Glutamatergic neuron (in vitro differentiated cells): Measurements from ENCODE around the gene GLIPR1L1. TPM values are rescaled to one million over a fixed set of nuclear protein-coding genes. Genes with fewer than 3 reads are reported as not detected.

Source experiments
- DNase-seq: peaks from one replicate; pipeline ENCODE4 v3.0.0; 2022
- H3K27ac Mint-ChIP-seq: one replicate; pipeline ENCODE4 v1.8.0; 2020; ENCODE audit warnings: mild to moderate bottlenecking, mixed read lengths, inconsistent platforms; ENCODE audit not compliant: unreplicated experiment
- H3K27me3 Mint-ChIP-seq: one replicate; pipeline ENCODE4 v1.8.0; 2020; ENCODE audit warnings: mild to moderate bottlenecking, moderate library complexity, mixed read lengths, inconsistent platforms; ENCODE audit not compliant: unreplicated experiment
- H3K36me3 Mint-ChIP-seq: one replicate; pipeline ENCODE4 v1.8.0; 2020; ENCODE audit warnings: mild to moderate bottlenecking, mixed read lengths, inconsistent platforms; ENCODE audit not compliant: unreplicated experiment
- H3K4me1 Mint-ChIP-seq: one replicate; pipeline ENCODE4 v1.8.0; 2020; ENCODE audit warnings: mild to moderate bottlenecking, low read depth, mixed read lengths, inconsistent platforms; ENCODE audit not compliant: unreplicated experiment
- H3K4me3 Mint-ChIP-seq: one replicate; pipeline ENCODE4 v1.8.0; 2020; ENCODE audit warnings: mild to moderate bottlenecking, mixed read lengths, inconsistent platforms; ENCODE audit not compliant: unreplicated experiment
- H3K9me3 Mint-ChIP-seq: one replicate; pipeline ENCODE4 v1.8.0; 2020; ENCODE audit warnings: mild to moderate bottlenecking, moderate library complexity, mixed read lengths, inconsistent platforms; ENCODE audit not compliant: unreplicated experiment
- total RNA-seq: library from RNA; stranded (reverse); fragmentation: NEBNext Ultra II Directional; extraction: Animal tissue kit (Norgen Biotek cat#: 25700); gene quantifications from one replicate; pipeline ENCODE4 v1.2.1, GENCODE V29; 2021; ENCODE audit not compliant: unreplicated experiment
- TF ChIP-seq, protein P1 (sequence below): fragments of 200-600 bp; sonication (generic); IDR thresholded peaks from one replicate; pipeline ENCODE4 v1.5.0; 2021; ENCODE audit not compliant: partially characterized antibody, unreplicated experiment

The GLIPR1L1 gene
- total RNA-seq, 1 donor from 2014 or later, result not detected

- no peaks in the 10 kb centered on the region for H3K36me3 Mint-ChIP-seq
- peaks cover 8% of the 10 kb centered on the region for H3K4me1 Mint-ChIP-seq
Observed at GRCh38 chr12:75294797-75295196, 39.7 kb upstream of the GLIPR1L1 start.

GRCh38 chr12:75302225-75302624 is 32.2 kb upstream of the GLIPR1L1 start:
- DNase-seq, result no peak
- no peak overlapping the region for H3K4me3 Mint-ChIP-seq
- peak overlapping the region; percentile 59 for H3K27ac Mint-ChIP-seq
- H3K27me3 Mint-ChIP-seq, result no peaks in the 10 kb centered on the region
- peaks cover 4% of the 10 kb centered on the region for H3K36me3 Mint-ChIP-seq
- TF ChIP-seq, protein P1, sequence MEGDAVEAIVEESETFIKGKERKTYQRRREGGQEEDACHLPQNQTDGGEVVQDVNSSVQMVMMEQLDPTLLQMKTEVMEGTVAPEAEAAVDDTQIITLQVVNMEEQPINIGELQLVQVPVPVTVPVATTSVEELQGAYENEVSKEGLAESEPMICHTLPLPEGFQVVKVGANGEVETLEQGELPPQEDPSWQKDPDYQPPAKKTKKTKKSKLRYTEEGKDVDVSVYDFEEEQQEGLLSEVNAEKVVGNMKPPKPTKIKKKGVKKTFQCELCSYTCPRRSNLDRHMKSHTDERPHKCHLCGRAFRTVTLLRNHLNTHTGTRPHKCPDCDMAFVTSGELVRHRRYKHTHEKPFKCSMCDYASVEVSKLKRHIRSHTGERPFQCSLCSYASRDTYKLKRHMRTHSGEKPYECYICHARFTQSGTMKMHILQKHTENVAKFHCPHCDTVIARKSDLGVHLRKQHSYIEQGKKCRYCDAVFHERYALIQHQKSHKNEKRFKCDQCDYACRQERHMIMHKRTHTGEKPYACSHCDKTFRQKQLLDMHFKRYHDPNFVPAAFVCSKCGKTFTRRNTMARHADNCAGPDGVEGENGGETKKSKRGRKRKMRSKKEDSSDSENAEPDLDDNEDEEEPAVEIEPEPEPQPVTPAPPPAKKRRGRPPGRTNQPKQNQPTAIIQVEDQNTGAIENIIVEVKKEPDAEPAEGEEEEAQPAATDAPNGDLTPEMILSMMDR, result no peak
- peaks cover 12% of the 10 kb centered on the region for H3K4me1 Mint-ChIP-seq
- peaks cover 5% of the 10 kb centered on the region for H3K9me3 Mint-ChIP-seq

More at GRCh38 chr12:75294797-75295196, 39.7 kb upstream of the GLIPR1L1 start:
- TF ChIP-seq, protein P1, result no peak
- H3K9me3 Mint-ChIP-seq, result peaks cover 2% of the 10 kb centered on the region
- DNase-seq, result no peak
- no peak overlapping the region for H3K4me3 Mint-ChIP-seq
- H3K27me3 Mint-ChIP-seq, result no peaks in the 10 kb centered on the region
- no peak overlapping the region for H3K27ac Mint-ChIP-seq

DNA sequence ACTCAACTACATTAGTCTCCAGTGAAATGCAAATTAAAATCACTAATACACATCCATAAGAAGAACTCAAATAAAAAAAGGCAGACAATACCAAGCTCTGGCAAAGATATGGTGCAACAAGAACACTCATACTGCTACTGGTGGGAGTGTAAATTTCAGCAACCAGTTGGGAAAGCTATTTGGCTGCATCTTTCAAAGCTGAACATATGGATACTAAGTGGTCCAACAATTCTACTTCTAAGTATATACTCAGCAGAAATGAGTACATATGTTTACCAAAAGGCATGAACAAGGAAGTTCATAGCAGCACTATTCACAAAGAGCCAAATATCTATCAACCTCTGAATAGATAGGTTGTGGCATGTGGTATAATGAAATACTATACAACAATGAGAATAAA is 31.7 kb upstream of the GLIPR1L1 start:
- H3K27ac Mint-ChIP-seq, result peak overlapping the region; percentile 59
- DNase-seq, result no peak

DNA sequence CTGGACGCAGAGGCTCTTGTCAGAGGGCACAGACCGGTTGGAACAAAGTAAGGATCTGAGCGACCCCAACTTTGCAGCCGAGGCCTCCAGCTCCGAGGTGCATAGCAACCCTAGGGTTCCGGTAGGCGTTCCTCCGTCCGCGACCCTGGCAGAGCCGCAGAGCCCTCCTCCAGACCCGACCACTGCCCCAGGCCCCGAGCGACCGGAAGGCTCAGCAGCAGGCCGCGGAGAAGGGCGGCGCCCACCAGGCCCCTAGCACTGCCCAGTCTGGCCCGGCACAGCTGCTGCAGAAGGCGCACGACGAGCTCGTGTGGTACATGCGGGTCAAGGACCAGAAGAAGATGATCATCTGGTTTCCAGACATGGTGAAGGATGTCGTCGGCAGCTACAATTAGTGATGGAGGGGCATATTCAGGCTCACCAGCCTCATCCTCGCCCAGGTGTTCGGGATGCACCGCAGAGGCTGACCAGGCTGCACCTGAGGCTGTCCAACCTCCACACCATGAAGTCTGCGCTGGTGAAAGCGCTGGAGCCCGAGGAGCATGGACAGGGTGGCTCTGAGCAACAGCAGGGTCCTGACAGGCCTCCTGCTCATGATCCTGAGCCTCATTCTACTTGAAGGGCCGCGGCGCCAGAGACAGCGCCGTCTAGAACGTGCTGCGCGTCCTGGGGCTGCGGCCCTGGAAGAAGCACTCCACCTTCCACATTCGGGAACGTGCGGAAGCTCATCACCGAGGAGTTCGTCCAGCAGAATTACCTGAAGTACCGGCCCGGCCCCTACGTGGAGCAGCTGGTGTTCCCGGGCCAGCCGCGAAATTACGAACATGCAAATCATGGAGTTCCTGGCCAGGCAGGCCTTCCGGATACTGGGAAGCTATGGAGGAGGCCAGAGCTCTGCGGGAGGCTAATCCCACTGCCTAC is 28.8 kb upstream of the GLIPR1L1 start:
- peaks cover 4% of the 10 kb centered on the region for H3K36me3 Mint-ChIP-seq
- no peak overlapping the region for H3K4me3 Mint-ChIP-seq
- peaks cover 5% of the 10 kb centered on the region for H3K9me3 Mint-ChIP-seq
- DNase-seq, result no peak
- TF ChIP-seq, protein P1, result no peak
- H3K27me3 Mint-ChIP-seq, result no peaks in the 10 kb centered on the region
- H3K27ac Mint-ChIP-seq, result no peak overlapping the region
- peaks cover 12% of the 10 kb centered on the region for H3K4me1 Mint-ChIP-seq

More for the DNA sequence above, 31.7 kb upstream of the GLIPR1L1 start:
- peaks cover 4% of the 10 kb centered on the region for H3K36me3 Mint-ChIP-seq
- peaks cover 5% of the 10 kb centered on the region for H3K9me3 Mint-ChIP-seq
- TF ChIP-seq, protein P1, result no peak
- no peak overlapping the region for H3K4me3 Mint-ChIP-seq
- H3K27me3 Mint-ChIP-seq, result no peaks in the 10 kb centered on the region
- H3K4me1 Mint-ChIP-seq, result peaks cover 12% of the 10 kb centered on the region

DNA sequence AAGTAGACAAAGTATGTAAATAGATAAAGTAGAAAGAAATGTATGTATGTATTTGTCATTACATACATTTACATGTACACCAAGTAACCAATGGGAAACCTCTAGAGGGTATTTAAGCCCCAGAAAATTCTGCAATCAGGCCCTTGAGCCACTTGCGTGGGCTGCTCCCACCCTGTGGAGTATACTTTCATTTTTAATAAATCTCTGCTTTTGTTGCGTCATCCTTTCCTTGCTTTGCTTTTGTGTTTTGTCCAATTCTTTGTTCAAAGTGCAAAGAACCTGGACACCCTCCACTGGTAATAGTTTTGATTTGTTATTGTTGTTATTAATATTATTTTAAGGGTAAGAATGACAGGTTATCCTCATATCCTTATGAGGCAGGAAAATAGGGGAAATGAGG is 26.2 kb upstream of the GLIPR1L1 start:
- H3K4me1 Mint-ChIP-seq, result no peaks in the 10 kb centered on the region
- DNase-seq, result no peak
- no peak overlapping the region for H3K4me3 Mint-ChIP-seq
- H3K27ac Mint-ChIP-seq, result no peak overlapping the region
- H3K27me3 Mint-ChIP-seq, result no peaks in the 10 kb centered on the region
- peaks cover 5% of the 10 kb centered on the region for H3K9me3 Mint-ChIP-seq
- TF ChIP-seq, protein P1, result no peak
- peaks cover 4% of the 10 kb centered on the region for H3K36me3 Mint-ChIP-seq
